Limb (tissue), 2 donors: ENCODE measurements around the gene ASF1B.
A peak's percentile ranks its signal among the peaks of the same experiment; 100 is the strongest.

Experiments
- DNase-seq, 2 donors: peaks; one replicate each; pipeline ENCODE4 v3.0.0-alpha.2; 2016; ENCODE audit errors: extremely low spot score in 2 of 2

Gene ASF1B

DNA sequence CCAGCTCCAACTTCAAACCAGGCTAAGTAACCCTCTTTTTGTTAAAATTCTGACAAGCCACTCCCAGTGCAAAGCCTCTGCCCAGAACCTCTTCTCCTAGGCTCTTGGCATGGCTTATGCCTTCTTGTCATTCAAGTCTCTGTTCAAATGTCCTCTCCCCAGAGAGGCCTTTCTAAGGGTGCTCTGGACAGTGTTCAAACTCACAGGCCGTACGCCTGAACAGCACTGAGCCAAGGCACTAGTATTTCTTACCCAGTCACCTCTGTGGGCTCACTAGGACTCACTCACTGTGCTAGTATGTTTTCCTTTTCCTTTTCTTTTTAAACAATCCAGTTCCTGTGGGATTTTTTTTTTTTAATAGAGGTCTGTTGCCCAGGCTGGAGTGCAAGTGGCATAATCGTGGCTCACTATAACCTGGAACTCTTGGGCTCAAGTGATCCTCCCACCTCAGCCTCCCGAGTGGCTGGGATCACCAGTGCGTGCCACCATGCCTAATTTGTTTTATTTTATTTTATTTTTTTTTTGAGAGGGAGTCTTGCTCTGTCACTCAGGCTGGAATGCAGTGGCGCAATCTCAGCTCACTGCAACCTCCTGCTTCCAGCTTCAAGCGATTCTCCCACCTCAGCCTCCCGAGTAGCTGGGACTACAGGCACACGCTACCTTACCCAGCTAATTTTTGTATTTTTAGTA lies 2.3 kb upstream of the ASF1B start:
- no peak for DNase-seq

- DNase-seq: peak in 1 of 2 donors; percentile 58
Measured at GRCh38 chr19:14135985-14136508, 342 bp downstream of the ASF1B start.

- no peak for DNase-seq
Measured at GRCh38 chr19:14135355-14135754, 1.0 kb downstream of the ASF1B start.

GRCh38 chr19:14127929-14128509 lies 8.4 kb downstream of the ASF1B start:
- DNase-seq: no peak

GRCh38 chr19:14127176-14127575 lies 9.2 kb downstream of the ASF1B start:
- DNase-seq: no peak

- no peak for DNase-seq
Measured at GRCh38 chr19:14122924-14123323, 13.5 kb downstream of the ASF1B start.

DNA sequence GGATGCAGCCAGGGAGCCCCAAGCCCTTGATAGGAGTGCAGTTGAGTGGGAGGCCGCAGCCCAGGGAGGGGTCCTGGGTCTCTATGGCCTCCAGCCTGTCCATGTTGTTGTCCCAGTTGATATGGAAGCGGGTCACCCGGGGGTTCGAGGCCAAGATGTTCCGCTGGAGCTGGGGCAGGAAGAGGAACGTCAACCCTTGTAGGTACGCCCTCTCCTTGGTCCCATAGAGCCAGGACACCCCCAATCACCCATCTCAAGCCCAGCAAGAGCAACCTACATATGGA lies 15.9 kb downstream of the ASF1B start:
- no peak for DNase-seq

GRCh38 chr19:14119644-14120496 lies 16.5 kb downstream of the ASF1B start:
- DNase-seq: no peak

GRCh38 chr19:14119146-14119545 lies 17.2 kb downstream of the ASF1B start:
- DNase-seq: no peak

DNA sequence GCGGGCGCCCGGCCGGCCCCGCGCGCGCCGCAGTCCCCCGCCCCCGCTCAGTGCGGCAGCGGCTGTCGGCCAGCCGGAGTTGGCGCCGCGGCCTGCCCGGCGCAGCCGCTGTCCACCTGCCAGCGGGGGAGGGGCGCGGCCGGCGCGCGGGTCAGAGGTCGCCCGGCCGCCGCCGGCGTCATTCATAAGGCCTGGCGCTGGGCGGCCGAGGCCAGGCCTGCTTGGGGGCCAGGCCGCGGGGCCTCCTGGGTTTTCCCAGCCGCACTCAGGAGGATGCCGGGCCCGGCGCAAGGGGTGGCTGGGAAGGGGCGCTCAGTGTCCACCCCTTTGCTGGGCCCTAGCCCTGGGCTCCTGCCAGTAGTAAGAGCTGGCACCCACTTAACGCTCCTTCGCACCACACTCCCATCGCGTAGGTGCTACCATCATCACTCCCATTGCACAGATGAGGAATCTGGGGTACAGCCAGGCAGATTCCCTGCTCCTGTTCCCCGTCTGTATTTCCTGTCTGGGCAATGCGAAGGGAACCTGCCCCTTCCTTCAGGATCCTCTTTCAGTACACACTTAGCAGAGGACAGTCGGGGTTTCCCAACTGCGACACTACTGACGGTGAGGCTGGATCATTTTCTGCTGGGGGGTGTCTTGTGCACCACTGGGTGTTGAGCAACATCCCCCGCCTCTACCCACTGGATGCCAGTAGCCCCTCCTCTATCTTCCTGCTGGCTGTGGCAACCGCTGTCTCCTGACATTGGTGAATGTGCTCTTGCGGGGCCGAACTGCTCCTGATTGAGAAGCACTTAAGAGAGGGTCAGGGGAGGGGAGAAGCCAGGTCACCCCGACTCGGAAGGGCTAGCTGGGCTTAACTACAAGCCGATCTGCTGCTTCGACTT lies 18.0 kb downstream of the ASF1B start:
- no peak for DNase-seq

GRCh38 chr19:14117668-14118164 lies 18.7 kb downstream of the ASF1B start, which contains the start of gene PRKACA:
TSS of gene PRKACA (minus strand) at chr19:14117762. CDS start at chr19:14117547, 215 bp downstream.
- DNase-seq: peak; percentile 98 to 99

GRCh38 chr19:14116918-14117578 lies 19.3 kb downstream of the ASF1B start:
- DNase-seq: peak in 1 of 2 donors; percentile 64

DNA sequence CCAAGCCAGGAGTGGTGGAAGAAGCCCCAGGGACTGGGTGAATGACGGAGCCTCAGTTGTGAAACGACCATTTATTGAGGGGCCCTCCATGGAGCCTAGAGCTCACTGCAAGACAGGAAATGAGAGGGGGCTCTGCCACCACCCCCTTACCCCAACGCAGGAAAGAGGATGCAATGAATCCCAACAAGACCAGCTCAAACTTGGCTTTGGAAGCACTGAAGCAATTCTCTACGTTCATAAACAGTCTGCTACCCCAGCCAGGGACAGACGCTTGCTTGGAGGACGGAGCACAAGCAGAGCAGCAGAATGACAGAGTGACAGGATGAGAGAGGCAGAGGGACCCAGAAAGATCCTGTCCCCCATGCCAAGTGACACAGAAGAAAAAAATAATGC lies 19.9 kb downstream of the ASF1B start:
- DNase-seq: no peak

DNA sequence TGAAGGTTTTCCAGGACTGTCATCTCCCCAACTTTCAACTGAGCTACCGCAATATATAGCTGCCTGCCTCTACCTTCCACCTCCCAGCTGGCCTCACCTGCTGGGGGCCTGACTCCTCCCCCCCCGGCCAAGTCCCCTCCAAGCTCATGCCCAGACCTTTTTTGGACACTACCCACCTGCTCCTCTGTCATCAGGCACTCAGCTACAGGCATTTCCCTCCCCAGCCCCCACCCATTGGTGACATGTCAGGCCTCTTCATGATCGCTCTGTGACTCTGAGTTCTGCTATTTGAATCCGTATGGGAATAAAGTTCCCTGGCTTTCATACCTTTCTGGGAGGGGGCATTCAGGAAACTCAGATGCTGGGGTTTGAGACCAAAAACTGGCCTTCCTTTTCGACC lies 20.6 kb downstream of the ASF1B start:
- DNase-seq: no peak

DNA sequence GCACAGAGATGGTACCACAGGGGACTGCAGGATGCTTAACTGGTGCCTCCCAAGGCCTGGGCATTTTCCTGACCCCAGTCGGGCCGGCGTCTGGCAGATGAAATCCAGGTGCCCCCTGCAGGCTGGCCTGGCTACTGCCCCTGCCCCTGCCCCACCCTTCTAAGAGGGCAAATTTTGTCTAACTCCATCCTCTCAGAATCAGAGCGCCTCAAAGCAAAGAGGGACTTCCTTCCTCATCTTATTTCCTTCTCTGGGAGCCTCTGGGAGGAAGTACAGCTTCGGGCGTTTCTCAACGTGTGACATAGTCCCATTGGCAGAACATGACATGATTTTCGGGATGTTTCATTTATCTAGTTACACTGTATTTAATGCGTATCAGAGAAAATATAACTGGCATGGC lies 21.5 kb downstream of the ASF1B start:
- DNase-seq: no peak

- DNase-seq: no peak
Measured at GRCh38 chr19:14114439-14114838, 21.9 kb downstream of the ASF1B start.

GRCh38 chr19:14113762-14114414 lies 22.5 kb downstream of the ASF1B start:
- no peak for DNase-seq

- DNase-seq: no peak
Measured at GRCh38 chr19:14112809-14113385, 23.5 kb downstream of the ASF1B start.

- DNase-seq: no peak
Measured at GRCh38 chr19:14112051-14112808, 24.2 kb downstream of the ASF1B start.
